Gastroesophageal sphincter (tissue), 4 donors: ENCODE results near the gene APLP1. TPM values are rescaled to one million over a fixed set of nuclear protein-coding genes. Genes with fewer than 3 reads are reported as not detected.

Experiments used
- ATAC-seq: fragments of 150-250 bp; one replicate; pipeline ENCODE4 v1.9.1; 2016; ENCODE audit warnings: mild to moderate bottlenecking, moderate library complexity
- H3K27ac ChIP-seq, 4 donors: fragments of 200-600 bp; sonication (generic) in 3 of 4; 1 replicate in 3 of 4; 2 replicates in 1 of 4; pipeline ENCODE4 v1.5.1; 2016 to 2019
- H3K27me3 ChIP-seq: fragments of 200-600 bp; sonication (generic); one replicate; pipeline ENCODE4 v1.5.1; 2019
- H3K36me3 ChIP-seq, 2 donors: fragments of 200-600 bp; sonication (generic); one replicate each; pipeline ENCODE4 v1.5.1; 2019; ENCODE audit warnings: control low read depth in 1 of 2
- H3K4me1 ChIP-seq, 3 donors: fragments of 200-600 bp; sonication (generic); 1 replicate in 2 of 3; 2 replicates in 1 of 3; pipeline ENCODE4 v1.5.1; 2016 to 2019; ENCODE audit warnings: control low read depth in 2 of 3
- H3K4me3 ChIP-seq, 2 donors: fragments of 200-600 bp; sonication (generic); one replicate each; pipeline ENCODE4 v1.5.1; 2019; ENCODE audit warnings: mild to moderate bottlenecking in 1 of 2, moderate library complexity in 1 of 2
- H3K9me3 ChIP-seq, 3 donors: fragments of 200-600 bp; sonication (generic); one replicate each; pipeline ENCODE4 v1.5.1; 2017 to 2019; ENCODE audit warnings: control low read depth in 2 of 3
- CTCF ChIP-seq, 4 experiments: fragments of 200-600 bp in 2 of 4; fragments of 450-650 bp in 2 of 4; sonication (generic) in 1 of 4; IDR thresholded peaks; one replicate each; pipeline ENCODE4 v1.5.1; 2017 to 2019; ENCODE audit warnings: antibody characterized with exemption in 4 of 4, mild to moderate bottlenecking in 2 of 4, moderate library complexity in 2 of 4
- EP300 ChIP-seq: sonication (generic); formaldehyde crosslinking; IDR thresholded peaks from one replicate; pipeline ENCODE4 v1.6.1; 2017; ENCODE audit warnings: antibody characterized with exemption, mild to moderate bottlenecking
- POLR2A ChIP-seq, 2 donors: fragments of 450-650 bp; IDR thresholded peaks; one replicate each; pipeline ENCODE4 v1.6.1; 2017; ENCODE audit warnings: antibody characterized with exemption in 2 of 2, mild to moderate bottlenecking in 2 of 2, moderate library complexity in 1 of 2
- POLR2AphosphoS5 ChIP-seq: sonication (generic); formaldehyde crosslinking; IDR thresholded peaks from one replicate; pipeline ENCODE4 v1.6.1; 2017; ENCODE audit warnings: antibody characterized with exemption
- WGBS, 2 donors: methylation state at CpG; one replicate each; pipeline ENCODE4 v1.1.5; 2018; ENCODE audit warnings: low coverage in 1 of 2; 5-methylcytosine and 5-hydroxymethylcytosine counted together
- total RNA-seq, 4 donors: library from RNA; depleted of rRNA; stranded (reverse); fragments of >200 nt; gene quantifications; one replicate each; pipeline ENCODE4 v1.1.0, GENCODE V29; 2016

APLP1 gene
- total RNA-seq, 4 donors from 2014 or later = 4.7 to 10.0 (median 8.8) TPM

GRCh38 chr19:35858311-35858710, 10.1 kb upstream of the APLP1 start:
- peaks cover 0 to 6% (median 0%) of the 10 kb centered on the region in 3 donors for H3K9me3 ChIP-seq
- no peak overlapping the region for H3K27ac ChIP-seq
- peaks cover 96% of the 10 kb centered on the region for H3K27me3 ChIP-seq
- no peak overlapping the region for H3K4me3 ChIP-seq
- H3K4me1 ChIP-seq = peaks cover 0 to 26% (median 11%) of the 10 kb centered on the region in 3 donors
- 100% methylated on average over 1 of the region's 6 CpGs; no CpG with 5 or more reads in 1 of the 2 donors for WGBS, 2 donors
- H3K36me3 ChIP-seq = no peaks in the 10 kb centered on the region
- TF ChIP-seq CTCF (IDR thresholded peaks at IDR 0.05) = no peak
- no peak for TF ChIP-seq POLR2AphosphoS5
- no peak for TF ChIP-seq EP300
- no peak for TF ChIP-seq POLR2A (IDR thresholded peaks at IDR 0.05)
- no peak for ATAC-seq

- Histone ChIP-seq H3K36me3 (no peaks in the 10 kb centered on the region), H3K27me3 (peaks cover 85% of the 10 kb centered on the region), H3K4me1 (peaks cover 0 to 26% (median 11%) of the 10 kb centered on the region in 3 donors), H3K4me3 (no peak overlapping the region), H3K27ac (no peak overlapping the region), H3K9me3 (peaks cover 0 to 6% (median 0%) of the 10 kb centered on the region in 3 donors)
- 80 to 100% methylated on average over 1 to 2 of the region's 4 CpGs for WGBS, 2 donors
- TF ChIP-seq EP300 (no peak), POLR2A (IDR thresholded peaks at IDR 0.05) (no peak), POLR2AphosphoS5 (no peak), CTCF (IDR thresholded peaks at IDR 0.05) (no peak)
- ATAC-seq = no peak
Observed at GRCh38 chr19:35859414-35859813, 9.0 kb upstream of the APLP1 start.

- 35% methylated on average over 11 of the region's 24 CpGs; no CpG with 5 or more reads in 1 of the 2 donors for WGBS, 2 donors
- Histone ChIP-seq H3K4me1 (peaks cover 0 to 26% (median 11%) of the 10 kb centered on the region in 3 donors), H3K27me3 (peaks cover 78% of the 10 kb centered on the region), H3K4me3 (no peak overlapping the region), H3K36me3 (no peaks in the 10 kb centered on the region), H3K9me3 (peaks cover 0 to 6% (median 0%) of the 10 kb centered on the region in 3 donors), H3K27ac (no peak overlapping the region)
- TF ChIP-seq POLR2A (IDR thresholded peaks at IDR 0.05) = no peak
- TF ChIP-seq POLR2AphosphoS5 = no peak
- TF ChIP-seq EP300 = no peak
- TF ChIP-seq CTCF (IDR thresholded peaks at IDR 0.05) = no peak
- ATAC-seq = no peak
Observed at GRCh38 chr19:35860436-35860817, 7.9 kb upstream of the APLP1 start.

GRCh38 chr19:35860818-35861639, 7.3 kb upstream of the APLP1 start:
- no peak for ATAC-seq

More at GRCh38 chr19:35860818-35861639, 7.3 kb upstream of the APLP1 start:
- H3K4me1 ChIP-seq = peaks cover 0 to 22% (median 10%) of the 10 kb centered on the region in 3 donors
- TF ChIP-seq POLR2AphosphoS5 (no peak), CTCF (IDR thresholded peaks at IDR 0.05) (no peak), POLR2A (IDR thresholded peaks at IDR 0.05) (no peak), EP300 (no peak)
- H3K4me3 ChIP-seq = no peak overlapping the region
- 30 to 46% methylated on average over 4 to 12 of the region's 55 CpGs for WGBS, 2 donors
- peaks cover 0 to 6% (median 0%) of the 10 kb centered on the region in 3 donors for H3K9me3 ChIP-seq
- H3K27ac ChIP-seq = no peak overlapping the region
- H3K27me3 ChIP-seq = peaks cover 77% of the 10 kb centered on the region
- H3K36me3 ChIP-seq = no peaks in the 10 kb centered on the region
